ENCODE results near the gene ARAP2. TPM values are rescaled to one million over a fixed set of nuclear protein-coding genes. Genes with fewer than 3 reads are reported as not detected.
"Not testable (repeated sequence)": the region's sequence is repeated elsewhere in the genome, so short reads cannot be mapped to it uniquely, and the experiment has no call there.

The ARAP2 gene
- total RNA-seq, 1 experiment from 2014 or later = 25.8 TPM

- CTCF ChIA-PET = no interaction called here
- intact Hi-C loops (cut with micrococcal nuclease; ENCODE audit: unreplicated experiment) = no loop called here
- Histone ChIP-seq H3K79me2 (ENCODE audit: low read depth) (no peaks in the 10 kb centered on the region), H3F3A (ENCODE audit: insufficient read depth, low read depth) (no peaks in the 10 kb centered on the region; the same call in 1 of the 2 replicates), H3K36me3 (ENCODE audit: low read depth) (no peaks in the 10 kb centered on the region), H3K9me2 (ENCODE audit: insufficient read depth) (no peaks in the 10 kb centered on the region), H3K4me2 (no peak overlapping the region), H3K9me3 (ENCODE audit: insufficient read depth, low read depth) (no peaks in the 10 kb centered on the region), H3K4me1 (replicated peaks; ENCODE audit: insufficient read depth) (no peaks in the 10 kb centered on the region), H3K27me3 (ENCODE audit: insufficient read depth, low read depth) (no peaks in the 10 kb centered on the region), H3K27ac (no peak overlapping the region), H3K4me3 (no peak overlapping the region), H4K20me1 (ENCODE audit: insufficient read depth) (no peaks in the 10 kb centered on the region), H2AFZ (no peak overlapping the region)
- POLR2A ChIA-PET (ENCODE audit: unreplicated experiment) = no interaction called here
- DNase-seq = no peak
- no TSS peak for BruUV-seq (replicated peaks)
- TF ChIP-seq CTCF (conservative IDR thresholded peaks at IDR 0.05) (no peak), EZH2 (IDR thresholded peaks at IDR 0.05; ENCODE audit: low read depth) (no peak)
Measured at GRCh38 chr4:36183232-36183631, 61.1 kb downstream of the ARAP2 start.

GRCh38 chr4:36182315-36182714 is 62.0 kb downstream of the ARAP2 start:
- H3K27me3 ChIP-seq (ENCODE audit: insufficient read depth, low read depth); H3K9me3 ChIP-seq (ENCODE audit: insufficient read depth, low read depth); H3K4me2 ChIP-seq; H3K4me3 ChIP-seq; H3K79me2 ChIP-seq (ENCODE audit: low read depth); H3K9me2 ChIP-seq (ENCODE audit: insufficient read depth); POLR2A ChIA-PET (ENCODE audit: unreplicated experiment); DNase-seq; H4K20me1 ChIP-seq (ENCODE audit: insufficient read depth); H2AFZ ChIP-seq; BruUV-seq (replicated peaks); H3K4me1 ChIP-seq (replicated peaks; ENCODE audit: insufficient read depth); intact Hi-C loops (cut with micrococcal nuclease; ENCODE audit: unreplicated experiment); CTCF ChIA-PET; H3K27ac ChIP-seq; H3K36me3 ChIP-seq (ENCODE audit: low read depth); H3F3A ChIP-seq (ENCODE audit: insufficient read depth, low read depth): not testable (repeated sequence)

GRCh38 chr4:36180206-36180605 is 64.1 kb downstream of the ARAP2 start:
- intact Hi-C loops (cut with micrococcal nuclease; ENCODE audit: unreplicated experiment) = no loop called here
- BruUV-seq (replicated peaks) = no TSS peak
- Histone ChIP-seq H3K27me3 (ENCODE audit: insufficient read depth, low read depth) (no peaks in the 10 kb centered on the region), H3K36me3 (ENCODE audit: low read depth) (0 out of 2 replicates have a peak, but pooled peaks cover 4% of the 10 kb centered on the region), H3F3A (ENCODE audit: insufficient read depth, low read depth) (no peaks in the 10 kb centered on the region), H2AFZ (no peak overlapping the region), H3K9me3 (ENCODE audit: insufficient read depth, low read depth) (no peaks in the 10 kb centered on the region), H3K4me2 (no peak overlapping the region), H3K27ac (no peak overlapping the region), H3K4me3 (no peak overlapping the region), H3K79me2 (ENCODE audit: low read depth) (no peaks in the 10 kb centered on the region), H4K20me1 (ENCODE audit: insufficient read depth) (no peaks in the 10 kb centered on the region), H3K9me2 (ENCODE audit: insufficient read depth) (no peaks in the 10 kb centered on the region), H3K4me1 (replicated peaks; ENCODE audit: insufficient read depth) (no peaks in the 10 kb centered on the region)
- TF ChIP-seq EZH2 (IDR thresholded peaks at IDR 0.05; ENCODE audit: low read depth) (no peak), CTCF (conservative IDR thresholded peaks at IDR 0.05) (no peak)
- DNase-seq = no peak
- ChIA-PET CTCF (no interaction called here), POLR2A (ENCODE audit: unreplicated experiment) (no interaction called here)

GRCh38 chr4:36178484-36178883 is 65.8 kb downstream of the ARAP2 start:
- H3F3A ChIP-seq (ENCODE audit: insufficient read depth, low read depth) = no peaks in the 10 kb centered on the region
- no peaks in the 10 kb centered on the region for H3K9me2 ChIP-seq (ENCODE audit: insufficient read depth)
- no peaks in the 10 kb centered on the region for H3K27me3 ChIP-seq (ENCODE audit: insufficient read depth, low read depth)
- H3K4me3 ChIP-seq = no peak overlapping the region
- POLR2A ChIA-PET (ENCODE audit: unreplicated experiment) = no interaction called here
- CTCF ChIA-PET = no interaction called here
- DNase-seq = no peak
- H3K79me2 ChIP-seq (ENCODE audit: low read depth) = no peaks in the 10 kb centered on the region
- TF ChIP-seq EZH2 (IDR thresholded peaks at IDR 0.05; ENCODE audit: low read depth) = no peak
- no peak for TF ChIP-seq CTCF (conservative IDR thresholded peaks at IDR 0.05)
- no peak overlapping the region for H3K4me2 ChIP-seq
- no peaks in the 10 kb centered on the region for H3K4me1 ChIP-seq (replicated peaks; ENCODE audit: insufficient read depth)
- intact Hi-C loops (cut with micrococcal nuclease; ENCODE audit: unreplicated experiment) = no loop called here
- no peak overlapping the region for H3K27ac ChIP-seq
- BruUV-seq (replicated peaks) = no TSS peak
- no peaks in the 10 kb centered on the region for H4K20me1 ChIP-seq (ENCODE audit: insufficient read depth)
- H2AFZ ChIP-seq = no peak overlapping the region
- no peaks in the 10 kb centered on the region for H3K9me3 ChIP-seq (ENCODE audit: insufficient read depth, low read depth)
- H3K36me3 ChIP-seq (ENCODE audit: low read depth) = 0 out of 2 replicates have a peak, but pooled peaks cover 4% of the 10 kb centered on the region

Measured in PC-9 (cell line).